OCI-LY7 (cell line): ENCODE measurements around the gene DDX10. TPM values are rescaled to one million over a fixed set of nuclear protein-coding genes. Genes with fewer than 3 reads are reported as not detected.

Source experiments
- BruUV-seq: library from RNA; stranded (reverse); fragments of 400-500 nt; replicated peaks from 2 replicates; lab custom pipeline; 2021; lab: Mats Ljungman, UMichigan
- CTCF ChIA-PET: fragments of 300-600 bp; sonication (Branson Sonifier 250); formaldehyde crosslinking; loops from one replicate; lab custom pipeline; 2022; ENCODE audit warnings: antibody characterized with exemption; ENCODE audit not compliant: unreplicated experiment; lab: Charles Lee
- POLR2A ChIA-PET: fragments of 300-600 bp; sonication (Branson Sonifier 250); formaldehyde crosslinking; loops from one replicate; lab custom pipeline; 2022; ENCODE audit warnings: antibody characterized with exemption; lab: Charles Lee
- DNase-seq: peaks from one replicate; pipeline ENCODE4 v3.0.0-alpha.2; 2015; ENCODE audit warnings: low spot score
- H2AFZ ChIP-seq: fragments of 200-600 bp; sonication (generic), shearing (Covaris generic); 2 replicates; pipeline ENCODE4 v1.6.1; 2014; ENCODE audit warnings: mild to moderate bottlenecking, antibody characterized with exemption, low read length, moderate library complexity
- H3K27ac ChIP-seq: fragments of 200-600 bp; sonication (generic); 2 replicates; pipeline ENCODE4 v1.5.1; 2014; ENCODE audit warnings: mixed run types, low read depth, mild to moderate bottlenecking, moderate library complexity, low read length, inconsistent platforms; ENCODE audit not compliant: poor library complexity, severe bottlenecking
- H3K36me3 ChIP-seq: fragments of 200-600 bp; sonication (generic); 2 replicates; pipeline ENCODE4 v1.6.1; 2014; ENCODE audit warnings: mild to moderate bottlenecking, antibody characterized with exemption, low read length, moderate library complexity, mixed read lengths; ENCODE audit not compliant: insufficient read depth
- H3K4me1 ChIP-seq: fragments of 200-600 bp; sonication (generic); 2 replicates; pipeline ENCODE4 v1.5.1; 2014; ENCODE audit warnings: mild to moderate bottlenecking, low read length; ENCODE audit not compliant: insufficient read depth, poor library complexity, severe bottlenecking
- H3K4me2 ChIP-seq: fragments of 200-600 bp; sonication (generic); 2 replicates; pipeline ENCODE4 v1.6.1; 2014; ENCODE audit warnings: mild to moderate bottlenecking, low read length
- H3K4me3 ChIP-seq: fragments of 200-600 bp; sonication (generic); 2 replicates; pipeline ENCODE4 v1.5.1; 2014; ENCODE audit warnings: mild to moderate bottlenecking, low read depth, low read length; ENCODE audit not compliant: poor library complexity, severe bottlenecking
- H3K79me2 ChIP-seq: fragments of 200-600 bp; sonication (generic); 2 replicates; pipeline ENCODE4 v1.6.1; 2016; ENCODE audit warnings: low read depth, mild to moderate bottlenecking, low read length, moderate library complexity, mixed read lengths; ENCODE audit not compliant: insufficient read depth
- H3K9me2 ChIP-seq: fragments of 200-600 bp; sonication (generic); 2 replicates; pipeline ENCODE4 v1.6.1; 2016; ENCODE audit warnings: mild to moderate bottlenecking, low read length, mixed read lengths; ENCODE audit not compliant: insufficient read depth
- H3K9me3 ChIP-seq: fragments of 200-600 bp; sonication (generic); 2 replicates; pipeline ENCODE4 v1.6.1; 2014; ENCODE audit warnings: mild to moderate bottlenecking, mixed run types, low read length, mixed read lengths
- H4K20me1 ChIP-seq: fragments of 200-600 bp; sonication (generic); 2 replicates; pipeline ENCODE4 v1.6.1; 2014; ENCODE audit warnings: mild to moderate bottlenecking, antibody characterized with exemption, low read length, moderate library complexity, mixed read lengths; ENCODE audit not compliant: insufficient read depth
- EZH2phosphoT487 ChIP-seq: fragments of 200-600 bp; sonication (generic); IDR thresholded peaks from 2 replicates; pipeline ENCODE4 v1.6.1; 2018; ENCODE audit warnings: low read depth, borderline replicate concordance, mild to moderate bottlenecking, mixed run types, antibody characterized with exemption, low read length, moderate library complexity, mixed read lengths
- intact Hi-C: fragments of 100-400 bp; cut with micrococcal nuclease; formaldehyde crosslinking; loops from one replicate; pipeline ENCODE4 v1.10.0; 2022; ENCODE audit not compliant: unreplicated experiment
- total RNA-seq, 2 experiments: library from RNA; depleted of rRNA in 1 of 2; stranded (reverse); fragments of >200 nt in 1 of 2; shearing (Covaris generic) in 1 of 2; gene quantifications; 2 replicates each; pipeline ENCODE4 v1.2.3, GENCODE V29; 2014 to 2022
- TF ChIP-seq, protein P1 (sequence below): fragments of 200-600 bp; sonication (generic); conservative IDR thresholded peaks from 2 replicates; pipeline ENCODE4 v1.5.1; 2014; ENCODE audit warnings: mild to moderate bottlenecking, antibody characterized with exemption, low read length, moderate library complexity, mixed read lengths

DDX10 gene
- total RNA-seq, 2 experiments from 2014 or later: 46.5 to 48.7 TPM

DNA sequence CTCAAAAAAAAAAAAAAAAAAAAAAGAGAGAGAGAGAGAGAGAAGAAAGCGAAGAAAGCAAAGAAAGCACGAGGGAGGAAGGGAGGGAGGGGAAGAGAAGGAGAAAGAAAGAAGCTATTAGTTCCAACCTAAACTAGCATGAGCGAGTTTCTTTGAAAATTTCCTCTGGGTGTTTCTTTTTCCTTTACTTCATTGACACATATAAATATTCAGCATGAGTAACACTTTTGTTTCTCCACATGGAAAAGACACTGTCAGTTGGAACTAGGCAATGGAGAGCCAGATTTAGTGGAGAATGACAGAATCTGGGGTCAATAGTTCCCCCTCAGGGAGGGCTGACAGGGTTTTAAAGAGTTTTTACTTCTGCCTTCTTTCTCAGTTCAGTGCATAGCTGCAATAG, 257.4 kb downstream of the DDX10 start:
- BruUV-seq: no TSS peak
- no peaks in the 10 kb centered on the region for H3K79me2 ChIP-seq

DNA sequence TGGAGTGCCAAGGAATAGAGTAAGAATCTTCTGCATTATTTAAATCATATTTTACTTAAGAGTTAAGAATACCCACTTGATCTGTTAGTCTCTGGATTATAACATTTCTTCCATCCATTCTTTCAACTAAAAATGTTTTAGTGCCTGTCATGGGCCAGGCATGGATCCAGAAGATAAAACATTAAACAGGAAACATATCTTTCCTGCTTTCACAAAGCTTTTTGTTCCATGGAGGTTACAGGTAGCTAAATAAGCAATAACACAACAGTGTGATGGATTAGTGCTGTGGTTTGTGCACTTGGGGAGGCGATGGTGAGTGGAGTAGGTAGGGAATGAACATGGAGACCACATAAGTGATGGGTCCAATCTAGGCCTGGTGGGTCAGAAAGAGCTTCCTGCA, 258.5 kb downstream of the DDX10 start:
- no peak for TF ChIP-seq EZH2phosphoT487
- TF ChIP-seq, protein P1, sequence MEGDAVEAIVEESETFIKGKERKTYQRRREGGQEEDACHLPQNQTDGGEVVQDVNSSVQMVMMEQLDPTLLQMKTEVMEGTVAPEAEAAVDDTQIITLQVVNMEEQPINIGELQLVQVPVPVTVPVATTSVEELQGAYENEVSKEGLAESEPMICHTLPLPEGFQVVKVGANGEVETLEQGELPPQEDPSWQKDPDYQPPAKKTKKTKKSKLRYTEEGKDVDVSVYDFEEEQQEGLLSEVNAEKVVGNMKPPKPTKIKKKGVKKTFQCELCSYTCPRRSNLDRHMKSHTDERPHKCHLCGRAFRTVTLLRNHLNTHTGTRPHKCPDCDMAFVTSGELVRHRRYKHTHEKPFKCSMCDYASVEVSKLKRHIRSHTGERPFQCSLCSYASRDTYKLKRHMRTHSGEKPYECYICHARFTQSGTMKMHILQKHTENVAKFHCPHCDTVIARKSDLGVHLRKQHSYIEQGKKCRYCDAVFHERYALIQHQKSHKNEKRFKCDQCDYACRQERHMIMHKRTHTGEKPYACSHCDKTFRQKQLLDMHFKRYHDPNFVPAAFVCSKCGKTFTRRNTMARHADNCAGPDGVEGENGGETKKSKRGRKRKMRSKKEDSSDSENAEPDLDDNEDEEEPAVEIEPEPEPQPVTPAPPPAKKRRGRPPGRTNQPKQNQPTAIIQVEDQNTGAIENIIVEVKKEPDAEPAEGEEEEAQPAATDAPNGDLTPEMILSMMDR: no peak
- CTCF ChIA-PET: no interaction called here
- Histone ChIP-seq H3K4me3 (no peak overlapping the region), H3K9me3 (no peaks in the 10 kb centered on the region), H4K20me1 (no peaks in the 10 kb centered on the region), H3K79me2 (no peaks in the 10 kb centered on the region), H3K27ac (no peak overlapping the region), H3K9me2 (no peaks in the 10 kb centered on the region), H3K4me1 (no peaks in the 10 kb centered on the region), H3K36me3 (peaks cover 11% of the 10 kb centered on the region; the same call in 1 of the 2 replicates), H3K4me2 (no peak overlapping the region), H2AFZ (no peak overlapping the region)
- POLR2A ChIA-PET: interaction anchor here (1.3 kb wide), 1 partner anchor 143 kb away, joined by 3 read pairs; no protein-coding TSS in a partner anchor
- intact Hi-C loops: no loop called here
- DNase-seq: no peak
- no TSS peak for BruUV-seq

More for the DNA sequence above, 257.4 kb downstream of the DDX10 start:
- Histone ChIP-seq H3K36me3 (peaks cover 19% of the 10 kb centered on the region; the same call in 1 of the 2 replicates), H3K27ac (no peak overlapping the region), H3K4me1 (no peaks in the 10 kb centered on the region), H3K4me3 (no peak overlapping the region), H4K20me1 (no peaks in the 10 kb centered on the region), H3K9me3 (no peaks in the 10 kb centered on the region), H3K9me2 (no peaks in the 10 kb centered on the region), H3K4me2 (no peak overlapping the region), H2AFZ (no peak overlapping the region)
- CTCF ChIA-PET: no interaction called here
- intact Hi-C loops: no loop called here
- no peak for DNase-seq
- no peak for TF ChIP-seq EZH2phosphoT487
- TF ChIP-seq, protein P1: no peak
- POLR2A ChIA-PET: interaction anchor here (1.3 kb wide), 1 partner anchor 142 kb away, joined by 3 read pairs; no protein-coding TSS in a partner anchor

DNA sequence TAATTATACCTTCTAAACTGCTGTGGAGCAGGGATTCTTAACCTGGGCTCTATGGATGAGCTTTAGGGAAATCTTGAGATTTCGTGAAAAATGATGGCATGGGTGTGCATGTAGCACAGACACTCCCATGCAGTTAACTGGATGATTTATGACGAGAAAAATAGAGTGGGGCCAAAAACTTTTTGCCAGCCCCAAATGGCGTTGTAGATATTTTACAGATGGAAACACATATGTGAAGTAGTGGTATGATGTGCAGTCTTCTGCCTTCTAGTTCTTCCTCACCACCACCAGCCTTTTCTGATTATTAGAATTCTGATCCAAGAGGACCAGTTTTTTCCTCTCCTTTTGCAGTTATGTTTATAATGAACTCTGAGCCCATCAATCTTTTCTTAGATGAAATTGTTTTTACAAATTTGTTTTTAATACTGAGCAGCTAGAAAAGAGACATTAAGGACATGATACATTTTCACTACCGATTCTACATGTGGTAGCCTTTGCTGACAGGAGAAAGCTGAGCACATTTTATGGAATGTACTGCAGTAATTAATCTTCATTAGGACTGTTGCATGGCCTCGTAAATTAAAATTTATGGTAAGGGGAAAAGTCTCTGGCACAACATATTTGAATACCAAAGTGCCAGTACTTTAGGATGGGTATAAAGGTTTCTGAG, 261.4 kb downstream of the DDX10 start:
- Histone ChIP-seq H3K27ac (no peak overlapping the region), H3K9me2 (no peaks in the 10 kb centered on the region), H3K4me1 (no peaks in the 10 kb centered on the region), H3K79me2 (no peaks in the 10 kb centered on the region), H2AFZ (no peak overlapping the region), H4K20me1 (no peaks in the 10 kb centered on the region), H3K36me3 (no peaks in the 10 kb centered on the region), H3K4me2 (no peak overlapping the region), H3K9me3 (no peaks in the 10 kb centered on the region), H3K4me3 (no peak overlapping the region)
- BruUV-seq: no TSS peak
- ChIA-PET CTCF (no interaction called here), POLR2A (interaction anchor here (0.6 to 1.0 kb wide), 3 partner anchors 10 to 584 kb away, joined by 3 to 4 read pairs (median 3); no protein-coding TSS in a partner anchor)
- no peak for DNase-seq
- intact Hi-C loops: no loop called here
- TF ChIP-seq EZH2phosphoT487: no peak
- TF ChIP-seq, protein P1: no peak
